WI38 (cell line): ENCODE measurements around the gene DHRSX.
"Not testable (repeated sequence)": the region's sequence is repeated elsewhere in the genome, so short reads cannot be mapped to it uniquely, and the experiment has no call there.

ENCODE experiments used
- H3K4me3 ChIP-seq: 2 replicates; pipeline ENCODE4 v1.5.1; 2011; ENCODE audit warnings: low read depth, mild to moderate bottlenecking, control low read depth, low read length
- CTCF ChIP-seq: IDR thresholded peaks from 2 replicates; pipeline ENCODE4 v1.5.1; 2012; ENCODE audit warnings: low read depth, mild to moderate bottlenecking, control low read depth, low read length

DHRSX gene

GRCh38 chrX:2262668-2263055 lies 238.1 kb downstream of the DHRSX start:
- H3K4me3 ChIP-seq = no peak overlapping the region
- TF ChIP-seq CTCF = no peak

- TF ChIP-seq CTCF = no peak
- H3K4me3 ChIP-seq = no peak overlapping the region
Observed at GRCh38 chrX:2261831-2262667, 238.7 kb downstream of the DHRSX start.

GRCh38 chrX:2252331-2253065 lies 248.3 kb downstream of the DHRSX start:
- no peak overlapping the region for H3K4me3 ChIP-seq

GRCh38 chrX:2251211-2251610 lies 249.6 kb downstream of the DHRSX start:
- no peak for TF ChIP-seq CTCF
- no peak overlapping the region for H3K4me3 ChIP-seq

More at GRCh38 chrX:2252331-2253065, 248.3 kb downstream of the DHRSX start:
- TF ChIP-seq CTCF = no peak

GRCh38 chrX:2243913-2244460 lies 256.8 kb downstream of the DHRSX start:
- no peak overlapping the region for H3K4me3 ChIP-seq
- no peak for TF ChIP-seq CTCF

GRCh38 chrX:2242980-2243379 lies 257.8 kb downstream of the DHRSX start:
- H3K4me3 ChIP-seq = no peak overlapping the region
- TF ChIP-seq CTCF = no peak

GRCh38 chrX:2242326-2242725 lies 258.4 kb downstream of the DHRSX start:
- H3K4me3 ChIP-seq = no peak overlapping the region
- no peak for TF ChIP-seq CTCF

GRCh38 chrX:2241496-2241895 lies 259.3 kb downstream of the DHRSX start:
- H3K4me3 ChIP-seq = not testable (repeated sequence)

- H3K4me3 ChIP-seq = not testable (repeated sequence)
Observed at GRCh38 chrX:2240761-2241160, 260.0 kb downstream of the DHRSX start.
